Liver (tissue), 9 donors: ENCODE results near the gene C16orf74. TPM values are rescaled to one million over a fixed set of nuclear protein-coding genes. Genes with fewer than 3 reads are reported as not detected.

Experiments used
- DNase-seq: peaks from one replicate; pipeline ENCODE4 v3.0.0-alpha.2; 2017; ENCODE audit warnings: low spot score
- H3K27ac ChIP-seq, 2 donors: one replicate each; pipeline ENCODE4 v1.7.0; 2013; ENCODE audit warnings: inconsistent platforms in 2 of 2, low read length in 2 of 2, control low read depth in 1 of 2, low read depth in 1 of 2, mild to moderate bottlenecking in 1 of 2
- H3K27me3 ChIP-seq, 4 donors: one replicate each; pipeline versions ENCODE4 v1.6.1 to v1.7.0; 2013; ENCODE audit warnings: low read length in 3 of 4, inconsistent platforms in 1 of 4, mild to moderate bottlenecking in 1 of 4, moderate library complexity in 1 of 4; ENCODE audit not compliant: control insufficient read depth in 4 of 4, insufficient read depth in 4 of 4
- H3K36me3 ChIP-seq, 4 donors: one replicate each; pipeline versions ENCODE4 v1.6.1 to v1.7.0; 2013; ENCODE audit warnings: low read length in 3 of 4, mild to moderate bottlenecking in 3 of 4, low read depth in 1 of 4, moderate library complexity in 1 of 4; ENCODE audit not compliant: control insufficient read depth in 4 of 4, insufficient read depth in 3 of 4
- H3K4me1 ChIP-seq, 4 donors: one replicate each; pipeline versions ENCODE4 v1.6.1 to v1.7.0; 2013; ENCODE audit warnings: low read length in 3 of 4, mild to moderate bottlenecking in 3 of 4, moderate library complexity in 1 of 4; ENCODE audit not compliant: control insufficient read depth in 4 of 4, insufficient read depth in 4 of 4
- H3K4me3 ChIP-seq, 3 donors: one replicate each; pipeline versions ENCODE4 v1.6.1 to v1.7.0; 2013; ENCODE audit warnings: low read length in 3 of 3, control low read depth in 1 of 3, low read depth in 1 of 3, mild to moderate bottlenecking in 1 of 3
- H3K9ac ChIP-seq, 2 donors: one replicate each; pipeline ENCODE4 v1.7.0; 2013; ENCODE audit warnings: low read length in 2 of 2, mild to moderate bottlenecking in 2 of 2, moderate library complexity in 2 of 2, control low read depth in 1 of 2, low read depth in 1 of 2
- H3K9me3 ChIP-seq, 4 donors: one replicate each; pipeline versions ENCODE4 v1.6.1 to v1.7.0; 2013; ENCODE audit warnings: low read length in 3 of 4; ENCODE audit not compliant: control insufficient read depth in 4 of 4
- EGR1 ChIP-seq, 2 donors: IDR thresholded peaks; 2 replicates each; pipeline ENCODE4 v1.6.1; 2016 to 2018; ENCODE audit warnings: antibody characterized with exemption in 2 of 2, low read depth in 2 of 2
- FOXA1 ChIP-seq: IDR thresholded peaks from 2 replicates; pipeline ENCODE4 v1.6.1; 2016; ENCODE audit warnings: antibody characterized with exemption
- HNF4A ChIP-seq, 2 donors: conservative IDR thresholded peaks; 2 replicates each; pipeline ENCODE4 v1.6.1; 2016; ENCODE audit warnings: antibody characterized with exemption in 2 of 2, mild to moderate bottlenecking in 2 of 2
- HNF4G ChIP-seq: IDR thresholded peaks from 2 replicates; pipeline ENCODE4 v1.6.1; 2016; ENCODE audit warnings: antibody characterized with exemption
- JUND ChIP-seq, 2 donors: IDR thresholded peaks; 2 replicates each; pipeline ENCODE4 v1.6.1; 2016; ENCODE audit warnings: antibody characterized with exemption in 2 of 2
- RAD21 ChIP-seq, 2 donors: IDR thresholded peaks; 2 replicates each; pipeline ENCODE4 v1.6.1; 2016; ENCODE audit warnings: antibody characterized with exemption in 2 of 2, mild to moderate bottlenecking in 2 of 2
- RXRA ChIP-seq, 2 donors: IDR thresholded peaks; 2 replicates each; pipeline ENCODE4 v1.6.1; 2017 to 2018; ENCODE audit warnings: antibody characterized with exemption in 2 of 2, mild to moderate bottlenecking in 1 of 2
- SP1 ChIP-seq: IDR thresholded peaks from 2 replicates; pipeline ENCODE4 v1.6.1; 2018; ENCODE audit warnings: antibody characterized with exemption, mild to moderate bottlenecking
- TAF1 ChIP-seq: conservative IDR thresholded peaks from 2 replicates; pipeline ENCODE4 v1.6.1; 2016; ENCODE audit warnings: antibody characterized with exemption, mild to moderate bottlenecking
- YY1 ChIP-seq: IDR thresholded peaks from 2 replicates; pipeline ENCODE4 v1.6.1; 2016; ENCODE audit warnings: antibody characterized with exemption, mild to moderate bottlenecking
- WGBS: extraction: QIAGEN DNeasy Blood & Tissue Kit; methylation state at CpG from one replicate; pipeline ENCODE4 v1.1.7; 2013; 5-methylcytosine and 5-hydroxymethylcytosine counted together
- polyA plus RNA-seq, 2 donors: library from polyadenylated mRNA; stranded (reverse) in 1 of 2; unstranded in 1 of 2; fragments of 200-250 nt in 1 of 2; fragments of >200 nt in 1 of 2; fragmentation: Nextera tagmentation in 1 of 2; extraction: Ambion mirVana in 1 of 2; gene quantifications; one replicate each; pipeline versions ENCODE4 v1.2.1 to v1.2.3, GENCODE V29; 2013 to 2015
- total RNA-seq, 2 donors: library from RNA; depleted of rRNA; stranded (reverse); fragments of >200 nt; gene quantifications; one replicate each; pipeline ENCODE4 v1.2.3, GENCODE V29; 2014
- TF ChIP-seq, protein P1 (sequence below): IDR thresholded peaks from 2 replicates; pipeline ENCODE4 v1.6.1; 2016; ENCODE audit warnings: antibody characterized with exemption
- TF ChIP-seq, protein P2 (sequence below): IDR thresholded peaks from 2 replicates; pipeline ENCODE4 v1.6.1; 2016; ENCODE audit warnings: antibody characterized with exemption, mild to moderate bottlenecking
- TF ChIP-seq, protein P3 (sequence below): fragments of 150-350 bp; IDR thresholded peaks from 2 replicates; pipeline ENCODE4 v1.5.1; 2017; ENCODE audit warnings: improper control_type of control experiment, low read depth, low read length; ENCODE audit not compliant: missing input control
- TF ChIP-seq, protein P4 (sequence below): IDR thresholded peaks from 2 replicates; pipeline ENCODE4 v1.6.1; 2016; ENCODE audit warnings: antibody characterized with exemption
- donor health status: healthy.
- donor health status: healthy.
- donor health status: healthy.
- donor health status: healthy.
- donor health status: healthy.

The C16orf74 gene
- total and polyA plus RNA-seq, 4 donors: 0.37 to 0.75 (median 0.43) TPM

DNA sequence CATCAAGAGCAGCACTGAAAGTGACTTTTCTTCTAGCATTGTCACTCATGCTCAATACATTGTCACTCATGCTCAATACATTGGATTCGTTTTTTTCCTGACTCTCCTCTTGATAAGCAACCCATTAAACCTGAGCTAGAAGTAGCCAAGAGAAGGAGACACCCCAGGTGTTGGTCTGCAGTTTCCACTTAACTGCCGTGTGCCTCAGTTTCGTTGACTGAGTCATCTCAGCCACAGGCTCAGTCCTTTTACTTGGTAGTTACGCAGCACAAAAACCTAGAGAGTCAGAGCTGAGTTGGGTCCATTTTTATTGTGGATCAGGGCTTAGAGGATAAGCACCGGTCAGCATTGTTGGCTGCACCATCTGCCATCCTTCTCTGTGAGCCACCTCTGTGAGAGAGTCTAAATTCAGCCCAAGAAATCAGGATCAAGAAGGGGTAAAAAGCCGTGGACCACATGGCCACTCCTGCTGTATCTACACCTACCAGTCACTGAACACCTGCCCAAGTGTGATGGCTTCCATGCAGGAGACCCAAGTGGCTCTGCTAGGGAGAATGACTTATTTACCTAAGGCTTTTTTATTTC is 73.4 kb downstream of the C16orf74 start:
- no peak for DNase-seq
- TF ChIP-seq EGR1 (IDR thresholded peaks at IDR 0.05; ENCODE audit: low read depth in 2 of 2): no peak
- TF ChIP-seq FOXA1: no peak
- TF ChIP-seq, protein P1, sequence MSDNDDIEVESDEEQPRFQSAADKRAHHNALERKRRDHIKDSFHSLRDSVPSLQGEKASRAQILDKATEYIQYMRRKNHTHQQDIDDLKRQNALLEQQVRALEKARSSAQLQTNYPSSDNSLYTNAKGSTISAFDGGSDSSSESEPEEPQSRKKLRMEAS: no peak
- TF ChIP-seq HNF4G: no peak
- no peak for TF ChIP-seq YY1
- TF ChIP-seq RXRA (IDR thresholded peaks at IDR 0.05): no peak
- TF ChIP-seq RAD21 (IDR thresholded peaks at IDR 0.05): no peak
- H3K4me1 ChIP-seq: peaks cover 12 to 48% (median 45%) of the 10 kb centered on the region in 4 donors

DNA sequence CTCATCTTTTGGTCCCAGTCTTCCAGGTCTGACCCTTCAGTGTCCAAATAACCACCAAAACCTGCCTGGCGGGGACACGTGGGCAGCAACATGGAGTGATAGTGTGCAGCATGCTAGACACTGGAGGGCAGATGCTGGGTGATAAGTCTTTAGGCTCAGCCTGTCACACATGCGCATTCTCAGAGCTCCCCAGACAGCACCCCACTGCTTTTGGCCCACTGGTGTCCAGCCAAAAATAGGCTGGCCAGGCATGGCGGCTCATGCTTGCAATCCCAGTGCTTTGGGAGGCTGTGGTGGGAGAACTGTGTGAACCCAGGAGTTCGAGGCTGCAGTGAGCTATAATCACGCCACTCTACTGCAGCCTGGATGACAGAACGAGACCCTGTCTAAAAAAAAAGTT is 74.4 kb downstream of the C16orf74 start:
- H3K27me3 ChIP-seq: no peaks in the 10 kb centered on the region
- no peak for DNase-seq
- H3K4me1 ChIP-seq: peaks cover 12 to 46% (median 44%) of the 10 kb centered on the region in 4 donors
- TF ChIP-seq JUND (IDR thresholded peaks at IDR 0.05): no peak
- TF ChIP-seq, protein P2, sequence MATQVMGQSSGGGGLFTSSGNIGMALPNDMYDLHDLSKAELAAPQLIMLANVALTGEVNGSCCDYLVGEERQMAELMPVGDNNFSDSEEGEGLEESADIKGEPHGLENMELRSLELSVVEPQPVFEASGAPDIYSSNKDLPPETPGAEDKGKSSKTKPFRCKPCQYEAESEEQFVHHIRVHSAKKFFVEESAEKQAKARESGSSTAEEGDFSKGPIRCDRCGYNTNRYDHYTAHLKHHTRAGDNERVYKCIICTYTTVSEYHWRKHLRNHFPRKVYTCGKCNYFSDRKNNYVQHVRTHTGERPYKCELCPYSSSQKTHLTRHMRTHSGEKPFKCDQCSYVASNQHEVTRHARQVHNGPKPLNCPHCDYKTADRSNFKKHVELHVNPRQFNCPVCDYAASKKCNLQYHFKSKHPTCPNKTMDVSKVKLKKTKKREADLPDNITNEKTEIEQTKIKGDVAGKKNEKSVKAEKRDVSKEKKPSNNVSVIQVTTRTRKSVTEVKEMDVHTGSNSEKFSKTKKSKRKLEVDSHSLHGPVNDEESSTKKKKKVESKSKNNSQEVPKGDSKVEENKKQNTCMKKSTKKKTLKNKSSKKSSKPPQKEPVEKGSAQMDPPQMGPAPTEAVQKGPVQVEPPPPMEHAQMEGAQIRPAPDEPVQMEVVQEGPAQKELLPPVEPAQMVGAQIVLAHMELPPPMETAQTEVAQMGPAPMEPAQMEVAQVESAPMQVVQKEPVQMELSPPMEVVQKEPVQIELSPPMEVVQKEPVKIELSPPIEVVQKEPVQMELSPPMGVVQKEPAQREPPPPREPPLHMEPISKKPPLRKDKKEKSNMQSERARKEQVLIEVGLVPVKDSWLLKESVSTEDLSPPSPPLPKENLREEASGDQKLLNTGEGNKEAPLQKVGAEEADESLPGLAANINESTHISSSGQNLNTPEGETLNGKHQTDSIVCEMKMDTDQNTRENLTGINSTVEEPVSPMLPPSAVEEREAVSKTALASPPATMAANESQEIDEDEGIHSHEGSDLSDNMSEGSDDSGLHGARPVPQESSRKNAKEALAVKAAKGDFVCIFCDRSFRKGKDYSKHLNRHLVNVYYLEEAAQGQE: no peak
- TF ChIP-seq RXRA (IDR thresholded peaks at IDR 0.05): no peak
- TF ChIP-seq RAD21 (IDR thresholded peaks at IDR 0.05): no peak
- TF ChIP-seq YY1: no peak
- no peak for TF ChIP-seq HNF4A (conservative IDR thresholded peaks at IDR 0.05)
- TF ChIP-seq TAF1: no peak
- TF ChIP-seq SP1: no peak
- TF ChIP-seq, protein P3, sequence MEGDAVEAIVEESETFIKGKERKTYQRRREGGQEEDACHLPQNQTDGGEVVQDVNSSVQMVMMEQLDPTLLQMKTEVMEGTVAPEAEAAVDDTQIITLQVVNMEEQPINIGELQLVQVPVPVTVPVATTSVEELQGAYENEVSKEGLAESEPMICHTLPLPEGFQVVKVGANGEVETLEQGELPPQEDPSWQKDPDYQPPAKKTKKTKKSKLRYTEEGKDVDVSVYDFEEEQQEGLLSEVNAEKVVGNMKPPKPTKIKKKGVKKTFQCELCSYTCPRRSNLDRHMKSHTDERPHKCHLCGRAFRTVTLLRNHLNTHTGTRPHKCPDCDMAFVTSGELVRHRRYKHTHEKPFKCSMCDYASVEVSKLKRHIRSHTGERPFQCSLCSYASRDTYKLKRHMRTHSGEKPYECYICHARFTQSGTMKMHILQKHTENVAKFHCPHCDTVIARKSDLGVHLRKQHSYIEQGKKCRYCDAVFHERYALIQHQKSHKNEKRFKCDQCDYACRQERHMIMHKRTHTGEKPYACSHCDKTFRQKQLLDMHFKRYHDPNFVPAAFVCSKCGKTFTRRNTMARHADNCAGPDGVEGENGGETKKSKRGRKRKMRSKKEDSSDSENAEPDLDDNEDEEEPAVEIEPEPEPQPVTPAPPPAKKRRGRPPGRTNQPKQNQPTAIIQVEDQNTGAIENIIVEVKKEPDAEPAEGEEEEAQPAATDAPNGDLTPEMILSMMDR: no peak
- no peak for TF ChIP-seq FOXA1
- TF ChIP-seq, protein P4, sequence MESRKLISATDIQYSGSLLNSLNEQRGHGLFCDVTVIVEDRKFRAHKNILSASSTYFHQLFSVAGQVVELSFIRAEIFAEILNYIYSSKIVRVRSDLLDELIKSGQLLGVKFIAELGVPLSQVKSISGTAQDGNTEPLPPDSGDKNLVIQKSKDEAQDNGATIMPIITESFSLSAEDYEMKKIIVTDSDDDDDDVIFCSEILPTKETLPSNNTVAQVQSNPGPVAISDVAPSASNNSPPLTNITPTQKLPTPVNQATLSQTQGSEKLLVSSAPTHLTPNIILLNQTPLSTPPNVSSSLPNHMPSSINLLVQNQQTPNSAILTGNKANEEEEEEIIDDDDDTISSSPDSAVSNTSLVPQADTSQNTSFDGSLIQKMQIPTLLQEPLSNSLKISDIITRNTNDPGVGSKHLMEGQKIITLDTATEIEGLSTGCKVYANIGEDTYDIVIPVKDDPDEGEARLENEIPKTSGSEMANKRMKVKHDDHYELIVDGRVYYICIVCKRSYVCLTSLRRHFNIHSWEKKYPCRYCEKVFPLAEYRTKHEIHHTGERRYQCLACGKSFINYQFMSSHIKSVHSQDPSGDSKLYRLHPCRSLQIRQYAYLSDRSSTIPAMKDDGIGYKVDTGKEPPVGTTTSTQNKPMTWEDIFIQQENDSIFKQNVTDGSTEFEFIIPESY: no peak
- H3K27ac ChIP-seq: no peak overlapping the region
- H3K4me3 ChIP-seq: no peak overlapping the region
- 97% methylated on average over 7 of the region's 7 CpGs for WGBS
- no peaks in the 10 kb centered on the region for H3K9me3 ChIP-seq
- peaks cover 0 to 14% (median 12%) of the 10 kb centered on the region in 4 donors for H3K36me3 ChIP-seq
- H3K9ac ChIP-seq: no peak overlapping the region

More for the DNA sequence above, 73.4 kb downstream of the C16orf74 start:
- Histone ChIP-seq H3K27me3 (no peaks in the 10 kb centered on the region), H3K36me3 (peaks cover 0 to 9% (median 6%) of the 10 kb centered on the region in 4 donors), H3K9ac (no peak overlapping the region), H3K4me3 (no peak overlapping the region), H3K9me3 (no peaks in the 10 kb centered on the region), H3K27ac (no peak overlapping the region)
- 90% methylated on average over 6 of the region's 6 CpGs for WGBS
